Jurkat, Clone E6-1 (cell line): ENCODE results near the gene ARID1B.

Source experiments
- DNase-seq: peaks from one replicate; pipeline ENCODE4 v3.0.0-alpha.2; 2011; ENCODE audit warnings: low read depth, low spot score
- H3K4me3 ChIP-seq: 2 replicates; pipeline ENCODE4 v1.5.1; 2011; ENCODE audit warnings: mild to moderate bottlenecking, low read length, control low read depth, moderate library complexity

Gene ARID1B

GRCh38 chr6:156889469-156889868, 112.3 kb downstream of the ARID1B start:
- H3K4me3 ChIP-seq = no peak overlapping the region

DNA sequence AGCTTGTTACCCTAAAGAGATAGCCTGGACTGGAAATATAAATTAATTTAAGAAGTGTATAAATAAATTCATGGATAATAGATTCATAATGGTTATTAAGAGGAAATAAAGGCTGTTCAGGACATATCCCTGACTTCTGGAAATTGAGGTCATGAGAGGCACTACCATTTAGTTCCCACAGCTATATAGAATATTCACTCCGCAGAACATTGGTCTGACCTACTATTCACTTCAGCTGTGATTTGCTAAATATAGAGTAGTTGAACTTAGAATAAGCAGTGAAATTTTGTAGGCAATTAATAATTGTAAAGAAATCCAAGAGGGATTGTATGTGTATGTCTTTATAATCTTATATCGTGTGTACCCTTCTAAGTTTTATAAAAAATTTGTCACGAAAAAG, 112.8 kb downstream of the ARID1B start:
- H3K4me3 ChIP-seq = no peak overlapping the region
- DNase-seq = no peak

More at GRCh38 chr6:156889469-156889868, 112.3 kb downstream of the ARID1B start:
- DNase-seq = no peak

DNA sequence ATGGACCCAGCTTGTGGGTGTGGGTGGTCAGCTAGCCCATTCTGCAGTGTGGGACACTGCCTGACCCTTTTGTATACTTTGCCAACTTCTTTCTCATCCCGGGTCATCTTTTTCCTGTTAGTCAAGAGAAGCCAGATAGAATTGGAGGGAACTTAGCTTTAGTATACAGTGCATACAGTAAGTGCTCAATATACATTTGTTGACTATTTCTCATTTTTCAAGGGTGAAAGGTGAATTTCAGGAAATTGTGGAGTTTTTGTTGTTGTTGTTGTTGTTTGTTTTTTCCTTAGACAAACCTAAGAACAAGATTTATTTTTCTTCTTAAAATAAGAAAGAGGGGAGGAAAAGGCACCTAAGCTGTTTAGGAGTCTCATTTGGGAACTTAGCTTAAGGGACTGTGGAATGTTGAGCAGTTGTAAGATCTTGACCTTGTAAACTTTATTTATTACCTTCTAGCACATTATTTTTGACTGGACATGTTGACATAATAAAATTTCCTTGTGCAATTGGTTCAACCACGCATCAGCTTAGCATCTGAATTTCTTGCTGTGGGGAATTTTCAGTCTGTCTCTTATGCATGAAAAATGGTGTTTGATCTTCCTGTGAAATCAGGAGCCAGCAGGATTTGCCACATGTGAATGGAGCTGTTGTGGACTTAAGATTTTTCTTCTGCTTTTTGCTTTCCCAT, 113.6 kb downstream of the ARID1B start:
- no peak overlapping the region for H3K4me3 ChIP-seq
- no peak for DNase-seq

- H3K4me3 ChIP-seq = no peak overlapping the region
- DNase-seq = no peak
These were observed 120.8 kb downstream of the ARID1B start for GRCh38 chr6:156897907-156898531.

- no peak overlapping the region for H3K4me3 ChIP-seq
- no peak for DNase-seq
These were observed 121.9 kb downstream of the ARID1B start for GRCh38 chr6:156899071-156899470.

GRCh38 chr6:156899532-156900135, 122.5 kb downstream of the ARID1B start:
- no peak overlapping the region for H3K4me3 ChIP-seq
- no peak for DNase-seq

- H3K4me3 ChIP-seq = no peak overlapping the region
- DNase-seq = no peak
These were observed 123.1 kb downstream of the ARID1B start for GRCh38 chr6:156900292-156900691.

GRCh38 chr6:156901309-156902019, 124.3 kb downstream of the ARID1B start:
- no peak for DNase-seq
- H3K4me3 ChIP-seq = no peak overlapping the region

DNA sequence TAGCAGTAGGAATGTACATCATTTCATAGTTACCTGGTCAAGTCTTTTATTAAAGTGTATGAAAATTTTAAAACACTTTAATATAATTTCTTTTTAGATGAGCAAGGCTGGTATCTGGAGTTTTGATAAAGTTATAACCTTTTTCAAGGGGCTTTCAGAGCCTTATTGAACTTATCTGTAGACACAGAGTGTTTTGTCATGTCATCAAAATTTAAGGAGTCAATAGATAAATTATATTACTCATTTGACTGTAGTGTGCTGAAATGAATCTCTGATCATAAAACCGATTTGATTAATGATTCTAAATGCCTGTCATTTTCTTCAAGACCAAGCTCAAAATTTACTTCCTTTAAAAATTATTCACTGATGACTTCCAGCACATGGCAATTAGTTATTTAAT, 125.6 kb downstream of the ARID1B start:
- no peak overlapping the region for H3K4me3 ChIP-seq
- no peak for DNase-seq

DNA sequence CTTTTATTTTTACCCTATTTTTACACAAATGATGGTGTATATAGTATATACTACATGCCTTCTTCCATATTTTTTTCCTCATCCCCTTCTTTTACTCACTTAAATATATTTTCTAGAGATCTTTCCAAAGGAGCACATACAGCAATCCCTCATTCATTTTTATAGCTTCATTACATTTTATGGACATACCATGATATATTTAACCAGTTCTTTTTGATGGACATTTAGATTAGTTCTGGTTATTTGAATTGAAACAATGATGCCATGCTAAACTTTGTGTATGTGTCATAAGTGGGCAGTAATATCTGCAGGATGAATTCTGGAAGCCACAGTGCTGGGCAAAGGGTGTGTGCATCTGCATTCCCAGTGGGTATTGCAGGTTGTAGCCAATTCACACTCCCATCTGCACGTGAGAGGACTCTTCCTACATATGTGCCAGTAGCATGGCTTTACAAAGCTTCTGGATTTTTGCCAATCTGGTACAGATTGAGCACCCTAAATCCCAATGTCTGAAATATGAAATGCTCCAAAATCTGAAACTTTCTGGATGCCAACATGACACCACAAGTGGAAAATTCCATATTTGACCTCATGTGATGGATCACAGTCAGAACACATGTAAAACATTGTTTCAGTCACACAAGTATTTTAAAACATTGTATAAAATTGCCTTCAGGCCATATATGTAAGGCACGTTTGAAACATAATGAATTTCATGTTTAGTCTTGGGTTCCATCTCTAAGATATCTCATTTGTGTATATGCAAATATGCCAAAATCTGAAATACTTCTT, 127.2 kb downstream of the ARID1B start:
- DNase-seq = no peak
- no peak overlapping the region for H3K4me3 ChIP-seq

GRCh38 chr6:156905801-156906200, 128.6 kb downstream of the ARID1B start:
- DNase-seq = no peak

GRCh38 chr6:156906451-156906850, 129.3 kb downstream of the ARID1B start:
- H3K4me3 ChIP-seq = no peak overlapping the region
- DNase-seq = no peak

More at GRCh38 chr6:156905801-156906200, 128.6 kb downstream of the ARID1B start:
- H3K4me3 ChIP-seq = no peak overlapping the region

GRCh38 chr6:156909212-156910010, 132.2 kb downstream of the ARID1B start:
- DNase-seq = no peak
- no peak overlapping the region for H3K4me3 ChIP-seq

GRCh38 chr6:156910011-156910334, 132.8 kb downstream of the ARID1B start:
- no peak for DNase-seq
- no peak overlapping the region for H3K4me3 ChIP-seq

DNA sequence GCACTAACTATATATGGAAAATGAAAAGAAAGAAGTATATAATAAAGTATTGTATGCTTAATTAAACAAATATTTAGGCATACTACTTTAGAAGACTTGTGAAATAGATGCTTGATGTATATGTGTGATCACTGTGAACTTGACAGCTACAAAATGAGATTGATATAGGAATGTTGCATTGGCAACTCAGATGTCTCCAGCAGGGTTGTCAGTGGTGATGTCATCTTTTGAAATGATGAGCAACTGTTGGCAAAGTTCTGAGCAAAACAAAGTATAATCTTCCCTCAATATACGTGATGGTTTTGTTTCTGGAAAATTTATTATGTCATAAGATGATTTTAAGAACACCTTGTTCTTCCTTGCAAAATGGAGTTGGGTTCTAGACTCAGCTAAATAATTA, 133.8 kb downstream of the ARID1B start:
- no peak for DNase-seq
- H3K4me3 ChIP-seq = no peak overlapping the region

DNA sequence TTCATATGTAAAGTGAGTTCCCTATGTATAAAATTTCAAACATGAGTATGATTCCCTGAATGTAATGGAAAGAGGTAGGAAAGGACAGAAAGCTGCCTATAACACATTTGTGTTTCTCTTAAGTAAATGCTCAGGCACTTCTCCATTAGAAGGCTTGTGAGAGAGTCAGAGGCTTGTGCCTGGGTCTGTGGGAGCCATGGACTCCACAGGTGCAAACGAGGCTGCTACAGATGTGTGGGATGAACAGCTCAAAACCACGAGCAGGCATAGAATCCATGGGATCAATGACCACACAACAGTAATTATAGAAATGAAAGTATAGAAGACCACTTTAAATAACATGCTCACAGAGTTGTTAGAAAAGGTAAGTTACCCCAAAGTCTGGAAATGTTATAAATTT, 134.4 kb downstream of the ARID1B start:
- H3K4me3 ChIP-seq = no peak overlapping the region
- peak; percentile 23 for DNase-seq

- H3K4me3 ChIP-seq = no peak overlapping the region
- peak; percentile 27 for DNase-seq
These were observed 135.3 kb downstream of the ARID1B start for GRCh38 chr6:156912431-156912830.

GRCh38 chr6:156914181-156914580, 137.0 kb downstream of the ARID1B start:
- H3K4me3 ChIP-seq = no peak overlapping the region
- no peak for DNase-seq
